GM12865 (cell line): ENCODE measurements around the gene TMED4.
"Not testable (repeated sequence)": the region's sequence is repeated elsewhere in the genome, so short reads cannot be mapped to it uniquely, and the experiment has no call there.

Experiments used
- DNase-seq: peaks from one replicate; pipeline ENCODE4 v3.0.0; 2010; ENCODE audit warnings: low read depth
- H3K4me3 ChIP-seq: 2 replicates; pipeline ENCODE4 v1.5.1; 2011; ENCODE audit warnings: mild to moderate bottlenecking, low read depth, low read length, control low read depth
- TF ChIP-seq, protein P1 (sequence below): IDR thresholded peaks from 2 replicates; pipeline ENCODE4 v1.5.1; 2011; ENCODE audit warnings: low read length, control low read depth, low read depth, inconsistent platforms; ENCODE audit not compliant: insufficient read depth; ENCODE audit errors: missing control alignments

TMED4 gene

GRCh38 chr7:44607141-44608068, 25.4 kb upstream of the TMED4 start:
- DNase-seq: no peak
- peak overlapping the region; percentile 87 for H3K4me3 ChIP-seq
- TF ChIP-seq, protein P1, sequence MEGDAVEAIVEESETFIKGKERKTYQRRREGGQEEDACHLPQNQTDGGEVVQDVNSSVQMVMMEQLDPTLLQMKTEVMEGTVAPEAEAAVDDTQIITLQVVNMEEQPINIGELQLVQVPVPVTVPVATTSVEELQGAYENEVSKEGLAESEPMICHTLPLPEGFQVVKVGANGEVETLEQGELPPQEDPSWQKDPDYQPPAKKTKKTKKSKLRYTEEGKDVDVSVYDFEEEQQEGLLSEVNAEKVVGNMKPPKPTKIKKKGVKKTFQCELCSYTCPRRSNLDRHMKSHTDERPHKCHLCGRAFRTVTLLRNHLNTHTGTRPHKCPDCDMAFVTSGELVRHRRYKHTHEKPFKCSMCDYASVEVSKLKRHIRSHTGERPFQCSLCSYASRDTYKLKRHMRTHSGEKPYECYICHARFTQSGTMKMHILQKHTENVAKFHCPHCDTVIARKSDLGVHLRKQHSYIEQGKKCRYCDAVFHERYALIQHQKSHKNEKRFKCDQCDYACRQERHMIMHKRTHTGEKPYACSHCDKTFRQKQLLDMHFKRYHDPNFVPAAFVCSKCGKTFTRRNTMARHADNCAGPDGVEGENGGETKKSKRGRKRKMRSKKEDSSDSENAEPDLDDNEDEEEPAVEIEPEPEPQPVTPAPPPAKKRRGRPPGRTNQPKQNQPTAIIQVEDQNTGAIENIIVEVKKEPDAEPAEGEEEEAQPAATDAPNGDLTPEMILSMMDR: no peak

- TF ChIP-seq, protein P1: no peak
- H3K4me3 ChIP-seq: peak within 1 kb of the TSS; percentile 87
- peak; percentile 99 for DNase-seq
Observed at GRCh38 chr7:44606341-44607140, 24.5 kb upstream of the TMED4 start, which contains the start of gene OGDH. TSS of gene OGDH (plus strand) at chr7:44606627. CDS start at chr7:44624344, 17,717 bp downstream.

GRCh38 chr7:44604941-44605340, 22.9 kb upstream of the TMED4 start:
- no peak for DNase-seq
- TF ChIP-seq, protein P1: no peak
- H3K4me3 ChIP-seq: no peak overlapping the region

- TF ChIP-seq, protein P1: no peak
- H3K4me3 ChIP-seq: no peak overlapping the region
- no peak for DNase-seq
Observed at GRCh38 chr7:44603193-44603592, 21.2 kb upstream of the TMED4 start.

GRCh38 chr7:44602576-44602910, 20.5 kb upstream of the TMED4 start:
- no peak overlapping the region for H3K4me3 ChIP-seq
- no peak for DNase-seq
- TF ChIP-seq, protein P1: no peak

GRCh38 chr7:44599222-44599621, 17.2 kb upstream of the TMED4 start:
- no peak for DNase-seq
- TF ChIP-seq, protein P1: no peak
- H3K4me3 ChIP-seq: no peak overlapping the region

DNA sequence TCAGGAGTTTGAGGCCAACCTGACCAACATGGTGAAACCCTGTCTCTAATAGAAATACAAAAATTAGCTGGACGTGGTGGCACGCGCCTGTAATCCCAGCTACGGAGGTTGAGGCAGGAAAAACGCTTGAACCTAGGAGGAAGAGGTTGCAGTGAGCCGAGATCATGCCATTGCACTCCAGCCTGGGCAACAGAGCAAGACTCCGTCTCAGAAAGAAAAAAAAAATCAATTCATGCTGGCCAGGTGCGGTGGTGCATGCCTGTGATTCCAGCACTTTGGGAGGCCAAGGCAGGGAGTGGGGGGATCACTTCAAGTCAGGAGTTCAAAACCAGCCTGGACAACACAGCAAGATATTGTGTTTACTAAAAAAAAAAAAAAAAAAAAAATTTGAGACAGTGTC, 15.2 kb upstream of the TMED4 start:
- H3K4me3 ChIP-seq, DNase-seq: not testable (repeated sequence)
